Retinal pigment epithelial cell (primary cell): ENCODE measurements around the gene TATDN2.
A peak's percentile ranks its signal among the peaks of the same experiment; 100 is the strongest.

ENCODE experiments used
- DNase-seq: peaks from one replicate; pipeline ENCODE4 v3.0.0-alpha.2; 2010; ENCODE audit warnings: low read depth
- H3K4me3 ChIP-seq: 2 replicates; pipeline ENCODE4 v1.5.1; 2011; ENCODE audit warnings: mild to moderate bottlenecking, low read length, control low read depth, moderate library complexity
- TF ChIP-seq, protein P1 (sequence below): conservative IDR thresholded peaks from 2 replicates; pipeline ENCODE4 v1.5.1; 2011; ENCODE audit warnings: low read depth, low read length, control low read depth, inconsistent platforms

TATDN2 gene

DNA sequence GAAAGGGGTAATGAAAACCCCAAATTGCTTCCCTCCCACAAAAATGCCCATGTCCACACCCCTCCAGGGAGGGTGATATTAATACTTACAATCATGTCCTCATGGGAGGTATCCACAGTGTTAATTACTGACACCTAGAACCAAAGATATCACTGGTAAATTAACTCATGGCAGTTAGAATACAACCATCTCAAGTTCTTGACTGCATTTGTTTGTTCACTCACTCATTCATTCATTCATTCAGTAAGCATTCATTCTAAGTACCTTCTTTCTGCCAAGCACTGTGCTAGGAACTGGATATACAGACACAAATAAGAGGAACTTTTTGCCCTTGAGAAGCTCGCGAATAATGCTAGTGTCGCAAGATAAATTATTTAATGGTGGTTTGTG lies 69.7 kb downstream of the TATDN2 start:
- TF ChIP-seq, protein P1, sequence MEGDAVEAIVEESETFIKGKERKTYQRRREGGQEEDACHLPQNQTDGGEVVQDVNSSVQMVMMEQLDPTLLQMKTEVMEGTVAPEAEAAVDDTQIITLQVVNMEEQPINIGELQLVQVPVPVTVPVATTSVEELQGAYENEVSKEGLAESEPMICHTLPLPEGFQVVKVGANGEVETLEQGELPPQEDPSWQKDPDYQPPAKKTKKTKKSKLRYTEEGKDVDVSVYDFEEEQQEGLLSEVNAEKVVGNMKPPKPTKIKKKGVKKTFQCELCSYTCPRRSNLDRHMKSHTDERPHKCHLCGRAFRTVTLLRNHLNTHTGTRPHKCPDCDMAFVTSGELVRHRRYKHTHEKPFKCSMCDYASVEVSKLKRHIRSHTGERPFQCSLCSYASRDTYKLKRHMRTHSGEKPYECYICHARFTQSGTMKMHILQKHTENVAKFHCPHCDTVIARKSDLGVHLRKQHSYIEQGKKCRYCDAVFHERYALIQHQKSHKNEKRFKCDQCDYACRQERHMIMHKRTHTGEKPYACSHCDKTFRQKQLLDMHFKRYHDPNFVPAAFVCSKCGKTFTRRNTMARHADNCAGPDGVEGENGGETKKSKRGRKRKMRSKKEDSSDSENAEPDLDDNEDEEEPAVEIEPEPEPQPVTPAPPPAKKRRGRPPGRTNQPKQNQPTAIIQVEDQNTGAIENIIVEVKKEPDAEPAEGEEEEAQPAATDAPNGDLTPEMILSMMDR: no peak
- no peak for DNase-seq
- no peak overlapping the region for H3K4me3 ChIP-seq

DNA sequence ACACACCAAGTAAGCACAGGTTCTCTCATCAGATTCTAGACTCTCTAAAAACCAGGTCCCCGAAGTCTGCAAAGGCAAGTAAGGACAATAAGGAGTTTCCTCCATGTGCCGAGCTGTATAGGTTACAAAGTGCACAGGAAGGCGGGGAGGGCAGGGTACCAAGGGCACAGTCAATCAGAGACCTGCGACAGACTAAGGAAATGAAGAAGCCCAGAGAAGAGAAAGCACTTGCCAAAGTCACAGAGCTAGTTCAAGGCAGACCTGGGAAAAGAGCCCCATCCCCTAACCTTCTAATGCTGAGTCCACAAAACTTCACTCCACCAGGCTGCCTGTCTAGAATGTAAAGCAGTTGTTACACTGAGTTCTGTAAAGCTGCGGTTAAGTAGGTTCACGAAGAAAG lies 71.0 kb downstream of the TATDN2 start:
- TF ChIP-seq, protein P1: no peak
- peak overlapping the region; percentile 5 for H3K4me3 ChIP-seq
- DNase-seq: no peak

DNA sequence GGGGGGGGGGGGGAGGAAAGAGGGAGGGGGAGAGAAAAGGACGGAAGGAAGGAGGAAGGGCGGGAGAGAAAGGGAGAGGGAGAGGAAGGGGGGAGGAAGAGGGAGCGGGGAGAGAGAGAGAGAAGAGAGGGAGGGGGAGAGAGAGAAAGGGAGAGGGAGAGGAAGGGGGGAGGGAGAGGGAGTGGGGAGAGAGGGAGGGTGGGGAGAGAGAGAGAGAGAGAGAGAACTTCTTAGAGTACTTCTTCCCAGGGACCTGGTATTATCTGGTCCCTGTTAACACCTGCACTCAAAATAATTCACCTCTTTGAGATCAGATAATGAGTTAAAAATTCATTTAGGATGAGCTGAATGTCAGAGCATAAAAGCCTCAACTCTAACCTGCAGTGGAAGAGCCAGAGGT lies 71.5 kb downstream of the TATDN2 start:
- DNase-seq: no peak
- TF ChIP-seq, protein P1: no peak
- H3K4me3 ChIP-seq: peak overlapping the region; percentile 85

DNA sequence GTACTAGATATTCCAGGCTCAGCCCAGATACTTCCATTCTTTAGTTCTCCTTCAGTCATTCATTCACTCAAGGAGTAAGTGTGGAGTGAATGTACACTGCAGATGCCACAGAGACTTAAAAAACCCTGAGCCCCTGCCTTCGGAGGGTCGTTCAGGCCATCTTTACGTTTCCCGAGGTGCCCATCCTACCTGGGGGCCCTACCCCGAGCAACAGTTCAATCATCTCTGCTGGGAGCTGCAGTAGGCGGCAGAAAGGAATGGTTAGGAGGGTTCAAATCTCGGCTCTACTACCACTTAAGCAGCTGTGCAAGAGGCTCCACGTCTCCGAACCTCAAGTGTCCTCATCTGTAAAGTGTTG lies 72.0 kb downstream of the TATDN2 start:
- H3K4me3 ChIP-seq: peak overlapping the region; percentile 85
- DNase-seq: no peak
- TF ChIP-seq, protein P1: no peak

DNA sequence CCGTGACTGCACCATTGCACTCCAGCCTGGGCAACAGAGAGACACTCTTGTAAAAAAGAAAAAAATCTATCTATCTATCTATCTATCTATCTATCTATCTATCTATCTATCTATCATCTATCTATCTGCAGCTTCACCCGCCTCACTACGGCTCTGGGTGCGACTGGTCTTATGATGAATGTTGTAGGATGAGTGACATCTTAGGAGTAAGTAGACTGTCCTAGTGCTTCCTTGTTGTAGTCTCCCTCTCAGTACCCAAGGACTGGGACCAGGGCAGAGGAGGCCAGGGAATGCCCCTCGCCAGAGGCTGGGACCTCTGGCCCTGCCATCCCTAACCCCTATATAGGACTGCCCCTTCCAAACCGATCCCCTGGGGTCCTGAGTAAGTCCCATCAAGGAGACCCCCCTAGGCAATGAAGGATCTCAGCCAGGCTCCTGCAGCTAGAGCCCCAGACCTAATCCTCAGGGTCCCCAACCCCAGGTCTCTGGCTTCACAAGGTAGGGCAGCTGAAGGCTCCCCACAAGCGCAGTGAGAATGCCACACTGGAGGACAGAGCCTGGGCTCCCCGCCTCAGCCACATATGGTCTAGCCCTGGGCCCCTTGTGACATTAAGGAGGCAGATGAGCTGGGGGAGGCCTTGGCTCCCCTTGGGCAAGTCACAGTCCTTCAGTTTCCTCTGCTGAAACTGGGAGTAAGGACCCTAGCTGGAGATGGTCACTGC lies 73.5 kb downstream of the TATDN2 start:
- no peak overlapping the region for H3K4me3 ChIP-seq
- no peak for DNase-seq
- TF ChIP-seq, protein P1: no peak

DNA sequence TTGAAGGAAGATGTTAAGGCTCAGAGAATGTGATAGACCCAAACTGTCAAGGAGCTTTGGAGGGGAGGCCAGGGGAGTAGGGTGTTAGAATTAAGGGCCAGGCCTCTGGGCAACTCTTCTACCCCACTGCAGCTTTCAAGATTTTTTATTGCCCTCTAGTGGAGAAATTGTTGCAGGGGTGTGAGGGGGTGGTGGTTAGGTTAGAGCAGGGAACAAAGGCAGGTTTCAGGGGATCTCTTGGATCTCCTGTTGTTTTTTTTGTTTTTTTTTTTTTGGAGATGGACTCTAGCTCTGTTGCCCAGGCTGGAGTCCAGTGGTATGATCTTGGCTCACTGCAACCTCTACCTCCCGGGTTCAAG lies 74.1 kb downstream of the TATDN2 start:
- DNase-seq: no peak
- H3K4me3 ChIP-seq: no peak overlapping the region
- TF ChIP-seq, protein P1: peak; percentile 45

DNA sequence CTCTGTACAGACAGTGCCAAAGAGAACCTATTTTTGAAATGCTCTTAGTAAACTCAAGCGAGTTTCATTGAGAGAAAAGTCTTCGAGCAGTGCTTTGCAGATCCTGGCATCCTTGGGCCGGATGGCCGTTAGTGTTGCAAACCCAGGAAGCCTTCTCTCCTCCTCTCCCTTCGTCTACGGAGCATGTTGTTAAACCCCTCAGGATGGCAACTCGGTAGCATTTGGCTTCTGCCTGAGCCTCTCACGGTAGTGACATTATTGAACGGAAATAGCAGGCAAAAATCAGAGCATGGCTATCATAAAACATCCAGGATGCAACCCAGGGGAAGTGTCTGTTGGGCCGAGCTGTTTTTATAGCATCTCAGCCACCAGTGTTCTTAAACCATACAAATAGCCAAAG lies 79.3 kb downstream of the TATDN2 start:
- DNase-seq: no peak
- TF ChIP-seq, protein P1: no peak
- no peak overlapping the region for H3K4me3 ChIP-seq
